Testis (tissue), 2 donors: ENCODE data around the gene CFAP299.

Source experiments
- CTCF ChIP-seq, 3 experiments: fragments of 450-650 bp in 2 of 3; fragments of 200-600 bp in 1 of 3; sonication (generic) in 1 of 3; IDR thresholded peaks; one replicate each; pipeline ENCODE4 v1.5.1; 2016 to 2019; ENCODE audit warnings: antibody characterized with exemption in 3 of 3, mild to moderate bottlenecking in 2 of 3, moderate library complexity in 1 of 3
- POLR2A ChIP-seq: fragments of 450-650 bp; IDR thresholded peaks from one replicate; pipeline ENCODE4 v1.6.1; 2017; ENCODE audit warnings: antibody characterized with exemption, mild to moderate bottlenecking, moderate library complexity

GRCh38 chr4:80393246-80393969 is 57.9 kb downstream of the CFAP299 start:
- TF ChIP-seq CTCF (IDR thresholded peaks at IDR 0.05) (no peak), POLR2A (no peak)
